Tibial nerve (tissue), 4 donors: ENCODE results near the gene ASTN1.

Experiments
- EP300 ChIP-seq, 2 donors: sonication (generic); formaldehyde crosslinking; IDR thresholded peaks; one replicate each; pipeline ENCODE4 v1.6.1; 2017; ENCODE audit warnings: antibody characterized with exemption in 2 of 2, mild to moderate bottlenecking in 1 of 2
- POLR2A ChIP-seq, 2 donors: fragments of 450-650 bp; IDR thresholded peaks; one replicate each; pipeline ENCODE4 v1.6.1; 2017; ENCODE audit warnings: antibody characterized with exemption in 2 of 2, mild to moderate bottlenecking in 2 of 2, moderate library complexity in 2 of 2
- TF ChIP-seq, protein P1 (sequence below), 5 experiments: fragments of 200-600 bp in 3 of 5; fragments of 450-650 bp in 2 of 5; sonication (generic) in 3 of 5; IDR thresholded peaks; one replicate each; pipeline ENCODE4 v1.5.1; 2016 to 2019; ENCODE audit warnings: antibody characterized with exemption in 5 of 5, mild to moderate bottlenecking in 3 of 5, moderate library complexity in 2 of 5

DNA sequence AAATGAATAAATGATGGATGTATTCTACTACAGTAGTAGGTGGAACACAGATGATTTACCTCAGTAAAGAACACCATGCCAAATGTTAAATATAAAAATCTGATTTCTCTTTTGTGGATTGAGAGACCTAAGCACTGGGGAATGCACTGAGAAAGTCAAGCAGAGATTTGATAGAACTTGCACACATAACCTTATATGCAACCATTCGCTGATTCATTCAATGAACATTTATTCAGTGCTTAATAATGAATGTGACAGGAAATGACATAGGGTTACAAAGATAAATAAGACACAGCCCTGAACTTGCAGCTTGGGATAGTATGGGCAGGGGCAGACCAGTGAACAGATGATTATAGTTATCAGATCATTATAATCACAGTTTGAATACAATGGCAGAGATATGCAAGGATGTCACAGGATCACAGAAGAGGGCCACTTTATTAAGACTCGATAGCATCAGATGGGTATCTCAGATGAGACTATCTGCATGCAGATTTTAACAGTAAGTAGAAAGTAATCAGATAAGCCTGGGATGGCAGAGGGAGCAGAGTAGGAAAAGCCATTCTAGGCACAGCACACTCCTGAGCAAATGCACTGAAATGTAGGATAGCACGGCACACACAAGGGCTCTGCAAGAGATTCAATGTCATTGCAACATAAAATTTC, 169.4 kb downstream of the ASTN1 start:
- TF ChIP-seq, protein P1, sequence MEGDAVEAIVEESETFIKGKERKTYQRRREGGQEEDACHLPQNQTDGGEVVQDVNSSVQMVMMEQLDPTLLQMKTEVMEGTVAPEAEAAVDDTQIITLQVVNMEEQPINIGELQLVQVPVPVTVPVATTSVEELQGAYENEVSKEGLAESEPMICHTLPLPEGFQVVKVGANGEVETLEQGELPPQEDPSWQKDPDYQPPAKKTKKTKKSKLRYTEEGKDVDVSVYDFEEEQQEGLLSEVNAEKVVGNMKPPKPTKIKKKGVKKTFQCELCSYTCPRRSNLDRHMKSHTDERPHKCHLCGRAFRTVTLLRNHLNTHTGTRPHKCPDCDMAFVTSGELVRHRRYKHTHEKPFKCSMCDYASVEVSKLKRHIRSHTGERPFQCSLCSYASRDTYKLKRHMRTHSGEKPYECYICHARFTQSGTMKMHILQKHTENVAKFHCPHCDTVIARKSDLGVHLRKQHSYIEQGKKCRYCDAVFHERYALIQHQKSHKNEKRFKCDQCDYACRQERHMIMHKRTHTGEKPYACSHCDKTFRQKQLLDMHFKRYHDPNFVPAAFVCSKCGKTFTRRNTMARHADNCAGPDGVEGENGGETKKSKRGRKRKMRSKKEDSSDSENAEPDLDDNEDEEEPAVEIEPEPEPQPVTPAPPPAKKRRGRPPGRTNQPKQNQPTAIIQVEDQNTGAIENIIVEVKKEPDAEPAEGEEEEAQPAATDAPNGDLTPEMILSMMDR (IDR thresholded peaks at IDR 0.05) = no peak
- TF ChIP-seq POLR2A (IDR thresholded peaks at IDR 0.05) = no peak
- no peak for TF ChIP-seq EP300 (IDR thresholded peaks at IDR 0.05)
